Measurements from ENCODE around the gene SH3PXD2A.
"Not testable (repeated sequence)": the region's sequence is repeated elsewhere in the genome, so short reads cannot be mapped to it uniquely, and the experiment has no call there.

The SH3PXD2A gene

GRCh38 chr10:103620891-103621782, 234.2 kb downstream of the SH3PXD2A start:
- no peak for FAIRE-seq
- no peak for DNase-seq (ENCODE audit: extremely low spot score, insufficient read length, low read depth)

- DNase-seq (ENCODE audit: extremely low spot score, insufficient read length, low read depth) (no peak), FAIRE-seq (no peak)
Measured at GRCh38 chr10:103620352-103620740, 235.0 kb downstream of the SH3PXD2A start.

GRCh38 chr10:103619424-103620351, 235.7 kb downstream of the SH3PXD2A start:
- no peak for FAIRE-seq
- DNase-seq (ENCODE audit: extremely low spot score, insufficient read length, low read depth) = no peak

- no peak for DNase-seq (ENCODE audit: extremely low spot score, insufficient read length, low read depth)
- no peak for FAIRE-seq
Measured at GRCh38 chr10:103618575-103619423, 236.6 kb downstream of the SH3PXD2A start.

GRCh38 chr10:103617602-103618385, 237.6 kb downstream of the SH3PXD2A start:
- DNase-seq (ENCODE audit: extremely low spot score, insufficient read length, low read depth) = no peak
- FAIRE-seq = no peak

- FAIRE-seq (no peak), DNase-seq (ENCODE audit: extremely low spot score, insufficient read length, low read depth) (no peak)
Measured at GRCh38 chr10:103616705-103617601, 238.4 kb downstream of the SH3PXD2A start.

- DNase-seq (ENCODE audit: extremely low spot score, insufficient read length, low read depth) (no peak), FAIRE-seq (no peak)
Measured at GRCh38 chr10:103614306-103615158, 240.8 kb downstream of the SH3PXD2A start.

GRCh38 chr10:103613616-103614015, 241.8 kb downstream of the SH3PXD2A start:
- DNase-seq (ENCODE audit: extremely low spot score, insufficient read length, low read depth) (no peak), FAIRE-seq (no peak)

GRCh38 chr10:103612462-103613365, 242.7 kb downstream of the SH3PXD2A start:
- FAIRE-seq = no peak
- no peak for DNase-seq (ENCODE audit: extremely low spot score, insufficient read length, low read depth)

- no peak for FAIRE-seq
Measured at GRCh38 chr10:103610921-103611511, 244.4 kb downstream of the SH3PXD2A start.

GRCh38 chr10:103610083-103610472, 245.3 kb downstream of the SH3PXD2A start:
- DNase-seq (ENCODE audit: extremely low spot score, insufficient read length, low read depth) = no peak
- no peak for FAIRE-seq

More at GRCh38 chr10:103610921-103611511, 244.4 kb downstream of the SH3PXD2A start:
- DNase-seq (ENCODE audit: extremely low spot score, insufficient read length, low read depth) = no peak

- FAIRE-seq (no peak), DNase-seq (ENCODE audit: extremely low spot score, insufficient read length, low read depth) (no peak)
Measured at GRCh38 chr10:103609231-103610082, 245.9 kb downstream of the SH3PXD2A start.

- not testable (repeated sequence) for DNase-seq (ENCODE audit: extremely low spot score, insufficient read length, low read depth); FAIRE-seq
Measured at GRCh38 chr10:103608056-103608455, 247.3 kb downstream of the SH3PXD2A start.

- not testable (repeated sequence) for FAIRE-seq; DNase-seq (ENCODE audit: extremely low spot score, insufficient read length, low read depth)
Measured at GRCh38 chr10:103607051-103607450, 248.3 kb downstream of the SH3PXD2A start.

GRCh38 chr10:103606097-103606438, 249.3 kb downstream of the SH3PXD2A start:
- FAIRE-seq; DNase-seq (ENCODE audit: extremely low spot score, insufficient read length, low read depth): not testable (repeated sequence)

Data from GM18507 (cell line).